WTC11 (cell line): ENCODE measurements around the gene EXOC3L4. TPM values are rescaled to one million over a fixed set of nuclear protein-coding genes. Genes with fewer than 3 reads are reported as not detected.

ENCODE experiments used
- ATAC-seq: fragments of 200-7000 bp; cut with Tn5 transposase; 2 replicates; pipeline ENCODE4 v1.10.0; 2021; ENCODE audit warnings: mild to moderate bottlenecking, moderate library complexity
- CTCF ChIA-PET: fragments of 300-600 bp; sonication (Branson Sonifier 250); formaldehyde crosslinking; loops from one replicate; lab custom pipeline; 2021; ENCODE audit warnings: antibody characterized with exemption; lab: Charles Lee
- POLR2A ChIA-PET: fragments of 350-600 bp; sonication (Branson Sonifier 250); formaldehyde crosslinking; loops from one replicate; lab custom pipeline; 2021; ENCODE audit warnings: antibody characterized with exemption; lab: Charles Lee
- DNase-seq: peaks from one replicate; pipeline ENCODE4 v3.0.0; 2021; ENCODE audit warnings: low spot score
- H3K27ac Mint-ChIP-seq: 2 replicates; pipeline ENCODE4 v1.8.0; 2021; ENCODE audit warnings: mixed read lengths
- H3K27me3 Mint-ChIP-seq: 2 replicates; pipeline ENCODE4 v1.8.0; 2021; ENCODE audit warnings: low read depth, mild to moderate bottlenecking, moderate library complexity, mixed read lengths
- H3K36me3 Mint-ChIP-seq: 2 replicates; pipeline ENCODE4 v1.8.0; 2021; ENCODE audit warnings: mixed read lengths
- H3K4me1 Mint-ChIP-seq: 2 replicates; pipeline ENCODE4 v1.8.0; 2022; ENCODE audit warnings: mixed read lengths
- H3K4me3 Mint-ChIP-seq: 2 replicates; pipeline ENCODE4 v1.8.0; 2021; ENCODE audit warnings: mild to moderate bottlenecking, moderate library complexity, mixed read lengths
- H3K9me3 Mint-ChIP-seq: 2 replicates; pipeline ENCODE4 v1.8.0; 2021; ENCODE audit warnings: mixed read lengths
- NR1H2 ChIP-seq: sonication (generic); formaldehyde crosslinking; IDR thresholded peaks from 2 replicates; pipeline ENCODE4 v1.9.0; 2021; ENCODE audit warnings: mild to moderate bottlenecking, moderate library complexity, missing genetic modification reagents
- OVOL2 ChIP-seq: fragments of 250-450 bp; sonication (Bioruptor Pico); IDR thresholded peaks from 2 replicates; pipeline ENCODE4 v1.9.0; 2021; ENCODE audit warnings: mild to moderate bottlenecking, borderline replicate concordance
- RORB ChIP-seq: fragments of 250-450 bp; sonication (Bioruptor Pico); IDR thresholded peaks from 2 replicates; pipeline ENCODE4 v1.9.0; 2021; ENCODE audit warnings: mild to moderate bottlenecking
- SMAD3 ChIP-seq: sonication (generic); formaldehyde crosslinking; IDR thresholded peaks from 2 replicates; pipeline ENCODE4 v1.8.0; 2022; ENCODE audit warnings: missing genetic modification reagents, mild to moderate bottlenecking, borderline replicate concordance
- SMAD4 ChIP-seq: sonication (generic); formaldehyde crosslinking; IDR thresholded peaks from 2 replicates; pipeline ENCODE4 v1.8.0; 2022; ENCODE audit warnings: mild to moderate bottlenecking, missing genetic modification reagents
- TCF7 ChIP-seq: sonication (generic); formaldehyde crosslinking; IDR thresholded peaks from 2 replicates; pipeline ENCODE4 v1.8.0; 2022; ENCODE audit warnings: mild to moderate bottlenecking, low read depth, missing genetic modification reagents, moderate library complexity
- TEAD4 ChIP-seq: sonication (generic); formaldehyde crosslinking; IDR thresholded peaks from 2 replicates; pipeline ENCODE4 v1.8.0; 2022; ENCODE audit warnings: mild to moderate bottlenecking, missing genetic modification reagents
- ZBTB21 ChIP-seq: sonication (generic); formaldehyde crosslinking; IDR thresholded peaks from 2 replicates; pipeline ENCODE4 v1.8.1; 2023; ENCODE audit warnings: mild to moderate bottlenecking, missing genetic modification reagents, borderline replicate concordance
- total RNA-seq: library from RNA; stranded (reverse); gene quantifications from 3 replicates; pipeline ENCODE4 v1.2.3, GENCODE V29; 2021
- TF ChIP-seq, protein P1 (sequence below): fragments of 250-450 bp; sonication (Bioruptor Pico); IDR thresholded peaks from 2 replicates; pipeline ENCODE4 v1.9.0; 2021; ENCODE audit warnings: mild to moderate bottlenecking, borderline replicate concordance
- TF ChIP-seq, protein P2 (sequence below): sonication (generic); formaldehyde crosslinking; IDR thresholded peaks from 2 replicates; pipeline ENCODE4 v1.8.1; 2022; ENCODE audit warnings: missing genetic modification reagents, borderline replicate concordance
- TF ChIP-seq, protein P3 (sequence below): sonication (generic); formaldehyde crosslinking; IDR thresholded peaks from 2 replicates; pipeline ENCODE4 v1.8.1; 2023; ENCODE audit warnings: mild to moderate bottlenecking, missing genetic modification reagents, borderline replicate concordance
- TF ChIP-seq, protein P4 (sequence below): sonication (generic); formaldehyde crosslinking; IDR thresholded peaks from 2 replicates; pipeline ENCODE4 v1.8.1; 2023; ENCODE audit warnings: mild to moderate bottlenecking, missing genetic modification reagents

EXOC3L4 gene
- total RNA-seq, 1 experiment from 2014 or later: 0.42 TPM

DNA sequence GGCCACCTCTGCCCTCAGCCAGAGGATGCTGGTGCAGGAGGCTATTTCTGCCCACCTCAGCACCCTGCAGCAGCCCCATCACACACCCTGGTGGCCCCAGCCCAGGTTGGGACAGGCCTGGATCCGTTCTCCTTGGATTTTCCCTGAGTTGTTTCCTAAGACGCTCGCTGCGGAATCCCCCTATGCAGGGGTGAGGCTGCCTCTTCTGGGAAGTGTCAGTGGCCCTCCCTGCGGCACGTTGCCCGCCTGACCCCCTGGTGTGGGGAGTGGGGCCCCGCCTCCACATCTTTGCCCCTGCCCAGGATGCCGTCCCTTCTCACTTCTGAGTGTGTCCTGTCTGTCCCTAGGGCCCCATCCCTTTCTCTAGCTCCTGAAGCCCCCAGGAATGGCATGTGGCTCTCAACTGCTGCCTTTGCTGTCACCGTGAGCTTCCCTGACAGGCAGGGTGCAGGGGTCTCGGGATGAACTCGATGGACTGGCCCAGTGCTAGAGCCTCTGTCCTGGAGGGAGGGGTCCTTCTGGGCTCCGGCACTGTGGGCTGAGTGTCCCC is 594 bp upstream of the EXOC3L4 start (continued):
- TF ChIP-seq ZBTB21 (CRISPR knock-in tag) (no peak), TCF7 (CRISPR knock-in tag) (no peak), NR1H2 (no peak)
- TF ChIP-seq, protein P1, sequence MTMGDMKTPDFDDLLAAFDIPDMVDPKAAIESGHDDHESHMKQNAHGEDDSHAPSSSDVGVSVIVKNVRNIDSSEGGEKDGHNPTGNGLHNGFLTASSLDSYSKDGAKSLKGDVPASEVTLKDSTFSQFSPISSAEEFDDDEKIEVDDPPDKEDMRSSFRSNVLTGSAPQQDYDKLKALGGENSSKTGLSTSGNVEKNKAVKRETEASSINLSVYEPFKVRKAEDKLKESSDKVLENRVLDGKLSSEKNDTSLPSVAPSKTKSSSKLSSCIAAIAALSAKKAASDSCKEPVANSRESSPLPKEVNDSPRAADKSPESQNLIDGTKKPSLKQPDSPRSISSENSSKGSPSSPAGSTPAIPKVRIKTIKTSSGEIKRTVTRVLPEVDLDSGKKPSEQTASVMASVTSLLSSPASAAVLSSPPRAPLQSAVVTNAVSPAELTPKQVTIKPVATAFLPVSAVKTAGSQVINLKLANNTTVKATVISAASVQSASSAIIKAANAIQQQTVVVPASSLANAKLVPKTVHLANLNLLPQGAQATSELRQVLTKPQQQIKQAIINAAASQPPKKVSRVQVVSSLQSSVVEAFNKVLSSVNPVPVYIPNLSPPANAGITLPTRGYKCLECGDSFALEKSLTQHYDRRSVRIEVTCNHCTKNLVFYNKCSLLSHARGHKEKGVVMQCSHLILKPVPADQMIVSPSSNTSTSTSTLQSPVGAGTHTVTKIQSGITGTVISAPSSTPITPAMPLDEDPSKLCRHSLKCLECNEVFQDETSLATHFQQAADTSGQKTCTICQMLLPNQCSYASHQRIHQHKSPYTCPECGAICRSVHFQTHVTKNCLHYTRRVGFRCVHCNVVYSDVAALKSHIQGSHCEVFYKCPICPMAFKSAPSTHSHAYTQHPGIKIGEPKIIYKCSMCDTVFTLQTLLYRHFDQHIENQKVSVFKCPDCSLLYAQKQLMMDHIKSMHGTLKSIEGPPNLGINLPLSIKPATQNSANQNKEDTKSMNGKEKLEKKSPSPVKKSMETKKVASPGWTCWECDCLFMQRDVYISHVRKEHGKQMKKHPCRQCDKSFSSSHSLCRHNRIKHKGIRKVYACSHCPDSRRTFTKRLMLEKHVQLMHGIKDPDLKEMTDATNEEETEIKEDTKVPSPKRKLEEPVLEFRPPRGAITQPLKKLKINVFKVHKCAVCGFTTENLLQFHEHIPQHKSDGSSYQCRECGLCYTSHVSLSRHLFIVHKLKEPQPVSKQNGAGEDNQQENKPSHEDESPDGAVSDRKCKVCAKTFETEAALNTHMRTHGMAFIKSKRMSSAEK (CRISPR knock-in tag): no peak

DNA sequence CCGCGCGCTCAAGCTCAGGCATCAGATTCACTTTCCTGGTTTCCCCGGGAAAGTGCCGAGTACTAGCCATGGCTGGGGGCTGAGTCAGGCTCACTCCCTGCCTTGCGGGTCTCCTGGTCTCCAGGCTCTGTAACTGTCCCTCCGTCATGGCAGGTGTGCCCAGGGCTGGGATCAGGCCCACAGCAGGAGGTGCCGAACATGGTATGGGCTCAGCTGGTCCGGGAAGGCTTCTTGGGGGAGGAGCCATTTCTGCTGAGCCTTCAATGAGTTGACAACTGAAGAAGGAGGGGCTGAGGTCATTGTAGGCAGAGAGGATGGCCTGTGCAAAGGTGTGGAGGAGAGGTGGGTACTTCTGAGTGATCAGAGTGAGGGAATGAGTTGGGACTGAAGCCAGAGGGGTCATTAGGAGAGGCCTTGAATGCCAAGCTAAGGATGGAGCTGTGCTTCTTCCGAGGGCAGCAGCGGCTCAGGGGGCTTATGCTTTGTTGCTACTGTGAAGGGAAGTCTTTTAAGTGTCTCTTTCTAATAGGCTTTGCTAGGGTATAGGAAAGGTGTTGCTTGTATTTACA is 769 bp downstream of the EXOC3L4 start:
- TF ChIP-seq, protein P2, sequence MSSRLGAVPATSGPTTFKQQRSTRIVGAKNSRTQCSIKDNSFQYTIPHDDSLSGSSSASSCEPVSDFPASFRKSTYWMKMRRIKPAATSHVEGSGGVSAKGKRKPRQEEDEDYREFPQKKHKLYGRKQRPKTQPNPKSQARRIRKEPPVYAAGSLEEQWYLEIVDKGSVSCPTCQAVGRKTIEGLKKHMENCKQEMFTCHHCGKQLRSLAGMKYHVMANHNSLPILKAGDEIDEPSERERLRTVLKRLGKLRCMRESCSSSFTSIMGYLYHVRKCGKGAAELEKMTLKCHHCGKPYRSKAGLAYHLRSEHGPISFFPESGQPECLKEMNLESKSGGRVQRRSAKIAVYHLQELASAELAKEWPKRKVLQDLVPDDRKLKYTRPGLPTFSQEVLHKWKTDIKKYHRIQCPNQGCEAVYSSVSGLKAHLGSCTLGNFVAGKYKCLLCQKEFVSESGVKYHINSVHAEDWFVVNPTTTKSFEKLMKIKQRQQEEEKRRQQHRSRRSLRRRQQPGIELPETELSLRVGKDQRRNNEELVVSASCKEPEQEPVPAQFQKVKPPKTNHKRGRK (CRISPR knock-in tag): no peak
- TF ChIP-seq SMAD4 (CRISPR knock-in tag) (no peak), SMAD3 (CRISPR knock-in tag) (no peak), OVOL2 (no peak), TEAD4 (CRISPR knock-in tag) (no peak), RORB (CRISPR knock-in tag) (no peak)
- TF ChIP-seq, protein P3, sequence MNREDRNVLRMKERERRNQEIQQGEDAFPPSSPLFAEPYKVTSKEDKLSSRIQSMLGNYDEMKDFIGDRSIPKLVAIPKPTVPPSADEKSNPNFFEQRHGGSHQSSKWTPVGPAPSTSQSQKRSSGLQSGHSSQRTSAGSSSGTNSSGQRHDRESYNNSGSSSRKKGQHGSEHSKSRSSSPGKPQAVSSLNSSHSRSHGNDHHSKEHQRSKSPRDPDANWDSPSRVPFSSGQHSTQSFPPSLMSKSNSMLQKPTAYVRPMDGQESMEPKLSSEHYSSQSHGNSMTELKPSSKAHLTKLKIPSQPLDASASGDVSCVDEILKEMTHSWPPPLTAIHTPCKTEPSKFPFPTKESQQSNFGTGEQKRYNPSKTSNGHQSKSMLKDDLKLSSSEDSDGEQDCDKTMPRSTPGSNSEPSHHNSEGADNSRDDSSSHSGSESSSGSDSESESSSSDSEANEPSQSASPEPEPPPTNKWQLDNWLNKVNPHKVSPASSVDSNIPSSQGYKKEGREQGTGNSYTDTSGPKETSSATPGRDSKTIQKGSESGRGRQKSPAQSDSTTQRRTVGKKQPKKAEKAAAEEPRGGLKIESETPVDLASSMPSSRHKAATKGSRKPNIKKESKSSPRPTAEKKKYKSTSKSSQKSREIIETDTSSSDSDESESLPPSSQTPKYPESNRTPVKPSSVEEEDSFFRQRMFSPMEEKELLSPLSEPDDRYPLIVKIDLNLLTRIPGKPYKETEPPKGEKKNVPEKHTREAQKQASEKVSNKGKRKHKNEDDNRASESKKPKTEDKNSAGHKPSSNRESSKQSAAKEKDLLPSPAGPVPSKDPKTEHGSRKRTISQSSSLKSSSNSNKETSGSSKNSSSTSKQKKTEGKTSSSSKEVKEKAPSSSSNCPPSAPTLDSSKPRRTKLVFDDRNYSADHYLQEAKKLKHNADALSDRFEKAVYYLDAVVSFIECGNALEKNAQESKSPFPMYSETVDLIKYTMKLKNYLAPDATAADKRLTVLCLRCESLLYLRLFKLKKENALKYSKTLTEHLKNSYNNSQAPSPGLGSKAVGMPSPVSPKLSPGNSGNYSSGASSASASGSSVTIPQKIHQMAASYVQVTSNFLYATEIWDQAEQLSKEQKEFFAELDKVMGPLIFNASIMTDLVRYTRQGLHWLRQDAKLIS (CRISPR knock-in tag): no peak
- TF ChIP-seq, protein P4, sequence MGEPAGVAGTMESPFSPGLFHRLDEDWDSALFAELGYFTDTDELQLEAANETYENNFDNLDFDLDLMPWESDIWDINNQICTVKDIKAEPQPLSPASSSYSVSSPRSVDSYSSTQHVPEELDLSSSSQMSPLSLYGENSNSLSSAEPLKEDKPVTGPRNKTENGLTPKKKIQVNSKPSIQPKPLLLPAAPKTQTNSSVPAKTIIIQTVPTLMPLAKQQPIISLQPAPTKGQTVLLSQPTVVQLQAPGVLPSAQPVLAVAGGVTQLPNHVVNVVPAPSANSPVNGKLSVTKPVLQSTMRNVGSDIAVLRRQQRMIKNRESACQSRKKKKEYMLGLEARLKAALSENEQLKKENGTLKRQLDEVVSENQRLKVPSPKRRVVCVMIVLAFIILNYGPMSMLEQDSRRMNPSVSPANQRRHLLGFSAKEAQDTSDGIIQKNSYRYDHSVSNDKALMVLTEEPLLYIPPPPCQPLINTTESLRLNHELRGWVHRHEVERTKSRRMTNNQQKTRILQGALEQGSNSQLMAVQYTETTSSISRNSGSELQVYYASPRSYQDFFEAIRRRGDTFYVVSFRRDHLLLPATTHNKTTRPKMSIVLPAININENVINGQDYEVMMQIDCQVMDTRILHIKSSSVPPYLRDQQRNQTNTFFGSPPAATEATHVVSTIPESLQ (CRISPR knock-in tag): no peak
- TF ChIP-seq, all 79 proteins: peak for 0
- Mint-ChIP-seq H3K27ac (no peak overlapping the region; the same call in 1 of the 2 replicates), H3K27me3 (peaks cover 10% of the 10 kb centered on the region), H3K4me3 (no peak overlapping the region), H3K9me3 (no peaks in the 10 kb centered on the region), H3K36me3 (no peaks in the 10 kb centered on the region), H3K4me1 (peaks cover 14% of the 10 kb centered on the region)
- ChIA-PET CTCF (interaction anchor here (1.3 to 3.9 kb wide), 7 partner anchors 9 to 91 kb away, joined by 3 to 65 read pairs (median 6); no protein-coding TSS in a partner anchor), POLR2A (no interaction called here)
- ATAC-seq: no peak
- DNase-seq: no peak
